T-cell (primary cell): ENCODE measurements around the gene RUBCN. TPM values are rescaled to one million over a fixed set of nuclear protein-coding genes. Genes with fewer than 3 reads are reported as not detected.

Experiments used
- ATAC-seq, 4 experiments: fragments of 200-7000 bp in 3 of 4; fragments of 150-1000 bp in 1 of 4; cut with Tn5 transposase; replicated peaks in 1 of 4; 1 replicate in 3 of 4; 2 replicates in 1 of 4; pipeline ENCODE4 v1.10.0; 2021; ENCODE audit warnings: moderate library complexity in 3 of 4, mild to moderate bottlenecking in 2 of 4, moderate number of reproducible peaks in 1 of 4
- CTCF ChIA-PET, 2 donors: fragments of 300-600 bp; sonication (Branson Sonifier 250); formaldehyde crosslinking; loops; one replicate each; lab custom pipeline; 2022; ENCODE audit warnings: antibody characterized with exemption in 2 of 2; lab: Charles Lee
- POLR2A ChIA-PET, 2 donors: fragments of 300-600 bp; sonication (Branson Sonifier 250); formaldehyde crosslinking; loops; one replicate each; lab custom pipeline; 2022; ENCODE audit warnings: antibody characterized with exemption in 2 of 2; lab: Charles Lee
- DNase-seq, 35 experiments: peaks; one replicate each; pipeline versions ENCODE4 v3.0.0 to v3.0.0-alpha.2; 2013 to 2023
- H3K27ac ChIP-seq: one replicate; pipeline ENCODE4 v1.5.1; 2013; ENCODE audit warnings: low read length
- H3K27me3 ChIP-seq, 2 experiments: replicated peaks in 1 of 2; 1 replicate in 1 of 2; 2 replicates in 1 of 2; pipeline versions ENCODE4 v1.6.1 to v1.7.0; 2013; ENCODE audit warnings: low read length in 1 of 2, mixed read lengths in 1 of 2; ENCODE audit not compliant: control insufficient read depth in 2 of 2, insufficient read depth in 2 of 2; ENCODE audit errors: extremely low read depth in 1 of 2
- H3K36me3 ChIP-seq, 2 donors: 1 replicate in 1 of 2; 2 replicates in 1 of 2; pipeline versions ENCODE4 v1.6.1 to v1.7.0; 2013; ENCODE audit warnings: low read length in 1 of 2; ENCODE audit not compliant: control insufficient read depth in 2 of 2, insufficient read depth in 1 of 2; ENCODE audit errors: extremely low read depth in 1 of 2
- H3K4me1 ChIP-seq, 2 experiments: 1 replicate in 1 of 2; 2 replicates in 1 of 2; pipeline versions ENCODE4 v1.6.1 to v1.7.0; 2013; ENCODE audit warnings: low read length in 2 of 2, mixed read lengths in 1 of 2; ENCODE audit not compliant: insufficient read depth in 2 of 2, control insufficient read depth in 1 of 2; ENCODE audit errors: extremely low read depth in 1 of 2
- H3K4me3 ChIP-seq, 2 donors: 1 replicate in 1 of 2; 2 replicates in 1 of 2; pipeline versions ENCODE4 v1.5.1 to v1.7.0; 2013; ENCODE audit warnings: mild to moderate bottlenecking in 2 of 2, low read length in 1 of 2, moderate library complexity in 1 of 2; ENCODE audit not compliant: control insufficient read depth in 1 of 2; ENCODE audit errors: extremely low read depth in 1 of 2
- H3K9me3 ChIP-seq: 2 replicates; pipeline ENCODE4 v1.7.0; 2013
- H3K27ac Mint-ChIP-seq, 2 donors: one replicate each; pipeline ENCODE4 v1.8.0; 2020 to 2021; ENCODE audit warnings: mild to moderate bottlenecking in 2 of 2, mixed read lengths in 2 of 2
- H3K27me3 Mint-ChIP-seq, 2 donors: one replicate each; pipeline ENCODE4 v1.8.0; 2021 to 2022; ENCODE audit warnings: mixed read lengths in 2 of 2
- H3K36me3 Mint-ChIP-seq: one replicate; pipeline ENCODE4 v1.8.0; 2021; ENCODE audit warnings: mixed read lengths
- H3K4me1 Mint-ChIP-seq, 3 donors: one replicate each; pipeline ENCODE4 v1.8.0; 2020 to 2022; ENCODE audit warnings: mixed read lengths in 3 of 3, mild to moderate bottlenecking in 1 of 3
- H3K4me3 Mint-ChIP-seq, 3 donors: one replicate each; pipeline ENCODE4 v1.8.0; 2020 to 2022; ENCODE audit warnings: mild to moderate bottlenecking in 3 of 3, mixed read lengths in 3 of 3, moderate library complexity in 3 of 3
- H3K9me3 Mint-ChIP-seq, 3 donors: one replicate each; pipeline ENCODE4 v1.8.0; 2020 to 2022; ENCODE audit warnings: mixed read lengths in 3 of 3
- WGBS: methylation state at CpG from one replicate; pipeline ENCODE4 v1.1.5; 2013; ENCODE audit warnings: missing lambda C conversion rate; ENCODE audit not compliant: insufficient coverage; 5-methylcytosine and 5-hydroxymethylcytosine counted together
- total RNA-seq, 35 experiments: library from RNA in 6 of 35; stranded (reverse) in 6 of 35; fragments of 120-200 nt in 1 of 35; gene quantifications; one replicate each; pipeline versions ENCODE4 v1.2.1 to v1.2.4 and lab custom pipeline; 2013 to 2026

Gene RUBCN
- total RNA-seq, 5 donors from 2014 or later (not counting 1 experiment from before 2014, with no cell fraction given): 40.3 to 73.5 (median 64.7) TPM

DNA sequence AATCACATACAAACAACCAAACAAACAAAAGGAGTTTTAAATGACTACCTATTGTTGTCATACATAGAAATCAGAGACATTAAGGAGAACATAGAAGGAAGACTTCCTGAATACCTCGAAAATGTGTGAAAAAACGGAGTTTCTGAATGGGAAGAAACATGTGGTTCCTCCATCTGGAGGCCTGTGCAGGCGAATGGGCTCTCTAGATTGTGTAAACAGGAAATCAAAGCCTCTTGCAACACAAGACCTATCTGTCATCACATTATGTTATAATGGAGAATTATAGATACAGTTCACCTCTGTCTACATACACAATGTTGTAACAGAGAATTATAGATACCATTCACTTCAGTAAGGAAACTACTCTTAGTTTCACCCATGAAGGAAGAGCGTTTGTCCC, 44.1 kb downstream of the RUBCN start:
- no peak overlapping the region for H3K4me3 Mint-ChIP-seq
- H3K9me3 Mint-ChIP-seq: no peaks in the 10 kb centered on the region
- ChIA-PET POLR2A (no interaction called here), CTCF (no interaction called here)
- H3K4me3 ChIP-seq: no peak overlapping the region
- H3K27ac ChIP-seq: no peak overlapping the region
- DNase-seq: no peak
- no peaks in the 10 kb centered on the region for H3K9me3 ChIP-seq
- H3K36me3 Mint-ChIP-seq: peaks cover 72% of the 10 kb centered on the region
- no peak for ATAC-seq
- WGBS: 80% methylated on average over 2 of the region's 4 CpGs
- H3K36me3 ChIP-seq: peaks cover 10 to 78% of the 10 kb centered on the region in 2 donors
- no peaks in the 10 kb centered on the region for H3K27me3 ChIP-seq
- no peaks in the 10 kb centered on the region for H3K4me1 ChIP-seq
- peak overlapping the region in 1 of 2 donors; percentile 9 for H3K27ac Mint-ChIP-seq
- H3K4me1 Mint-ChIP-seq: no peaks in the 10 kb centered on the region
- no peaks in the 10 kb centered on the region for H3K27me3 Mint-ChIP-seq

DNA sequence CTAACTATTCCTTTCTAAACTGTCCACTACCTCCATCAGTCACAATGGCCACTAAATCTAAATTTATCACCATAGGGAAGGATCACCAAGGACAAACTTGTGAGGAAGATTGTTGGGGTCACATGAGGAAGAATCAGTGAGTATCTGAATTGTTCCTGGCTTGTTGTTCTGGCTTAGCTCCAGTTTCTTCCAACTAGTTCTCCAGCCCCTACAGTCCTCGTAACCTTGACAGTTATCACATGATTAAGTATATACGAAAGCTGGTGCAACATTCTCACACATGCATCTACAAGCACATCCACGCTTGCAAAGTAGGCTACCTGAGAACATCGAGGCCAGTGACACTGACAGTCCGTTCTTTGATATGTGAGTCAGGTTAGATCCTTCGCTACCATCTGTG, 46.0 kb downstream of the RUBCN start:
- DNase-seq (no peak), ATAC-seq (no peak)
- H3K4me3 ChIP-seq: no peak overlapping the region
- Mint-ChIP-seq H3K36me3 (peaks cover 64% of the 10 kb centered on the region), H3K4me1 (no peaks in the 10 kb centered on the region), H3K9me3 (no peaks in the 10 kb centered on the region), H3K27me3 (no peaks in the 10 kb centered on the region), H3K4me3 (no peak overlapping the region), H3K27ac (no peak overlapping the region)
- H3K27ac ChIP-seq: no peak overlapping the region
- no peaks in the 10 kb centered on the region for H3K9me3 ChIP-seq
- POLR2A ChIA-PET: no interaction called here
- no peaks in the 10 kb centered on the region for H3K4me1 ChIP-seq
- peaks cover 13 to 65% of the 10 kb centered on the region in 2 donors for H3K36me3 ChIP-seq
- no peaks in the 10 kb centered on the region for H3K27me3 ChIP-seq
- 80% methylated on average over 1 of the region's 6 CpGs for WGBS
- CTCF ChIA-PET: no interaction called here

DNA sequence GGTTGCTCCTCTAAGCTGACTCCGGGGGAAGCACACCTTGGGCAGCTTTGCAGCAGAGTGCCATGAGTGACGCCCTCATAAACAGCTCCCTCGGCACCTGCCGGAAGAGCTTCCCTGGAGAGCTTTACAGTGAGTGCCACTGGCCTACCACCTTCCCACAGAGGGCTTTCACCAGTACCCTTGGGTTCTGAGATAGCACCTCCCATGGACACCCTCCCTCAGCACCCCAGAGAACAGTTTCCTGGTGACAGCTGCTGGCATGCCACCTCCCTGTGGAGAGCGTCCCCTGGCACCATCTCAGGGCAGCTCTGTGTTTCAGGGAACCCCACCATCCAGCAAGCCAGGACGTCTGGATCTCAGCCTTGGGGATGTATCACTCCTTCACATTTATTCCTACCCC, 49.1 kb downstream of the RUBCN start:
- Histone ChIP-seq H3K27me3 (no peaks in the 10 kb centered on the region), H3K9me3 (no peaks in the 10 kb centered on the region), H3K27ac (no peak overlapping the region), H3K36me3 (peaks cover 8 to 52% of the 10 kb centered on the region in 2 donors), H3K4me3 (no peak overlapping the region), H3K4me1 (no peaks in the 10 kb centered on the region)
- POLR2A ChIA-PET: no interaction called here
- Mint-ChIP-seq H3K27me3 (no peaks in the 10 kb centered on the region), H3K27ac (no peak overlapping the region), H3K9me3 (no peaks in the 10 kb centered on the region), H3K4me3 (no peak overlapping the region), H3K4me1 (no peaks in the 10 kb centered on the region), H3K36me3 (peaks cover 48% of the 10 kb centered on the region)
- DNase-seq: no peak
- CTCF ChIA-PET: interaction anchor here in 1 of 2 donors (0.7 kb wide), 1 partner anchor 13 kb away, joined by 4 read pairs; no protein-coding TSS in a partner anchor
- 92% methylated on average over 6 of the region's 6 CpGs for WGBS
- ATAC-seq: no peak

DNA sequence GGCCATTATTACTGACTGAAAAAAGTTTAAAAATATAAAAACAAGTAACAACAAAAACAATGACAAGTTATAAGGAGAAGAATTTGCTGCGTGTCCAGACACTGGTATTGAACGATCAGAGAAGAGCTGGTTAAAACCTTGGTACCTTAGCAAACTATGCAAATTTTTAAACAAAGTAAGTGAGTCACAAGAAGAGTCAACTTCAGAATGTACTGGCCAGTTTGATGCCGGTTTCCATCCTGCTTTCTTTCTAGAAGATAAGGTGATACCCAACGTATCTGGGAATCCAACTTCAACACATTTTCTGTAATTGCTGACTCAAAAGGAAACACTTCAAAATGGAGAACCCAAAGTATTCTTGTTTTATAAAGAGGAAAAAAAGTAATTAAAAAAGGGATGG, 49.8 kb downstream of the RUBCN start:
- ATAC-seq (no peak), DNase-seq (no peak)
- Mint-ChIP-seq H3K36me3 (peaks cover 49% of the 10 kb centered on the region), H3K27ac (no peak overlapping the region), H3K27me3 (no peaks in the 10 kb centered on the region), H3K4me3 (no peak overlapping the region), H3K4me1 (no peaks in the 10 kb centered on the region), H3K9me3 (no peaks in the 10 kb centered on the region)
- Histone ChIP-seq H3K9me3 (no peaks in the 10 kb centered on the region), H3K27me3 (no peaks in the 10 kb centered on the region), H3K27ac (no peak overlapping the region), H3K4me3 (no peak overlapping the region), H3K36me3 (peaks cover 8 to 52% of the 10 kb centered on the region in 2 donors), H3K4me1 (no peaks in the 10 kb centered on the region)
- ChIA-PET CTCF (interaction anchor here in 1 of 2 donors (0.7 kb wide), 1 partner anchor 14 kb away, joined by 4 read pairs; no protein-coding TSS in a partner anchor), POLR2A (no interaction called here)
- 88% methylated on average over 2 of the region's 4 CpGs for WGBS

DNA sequence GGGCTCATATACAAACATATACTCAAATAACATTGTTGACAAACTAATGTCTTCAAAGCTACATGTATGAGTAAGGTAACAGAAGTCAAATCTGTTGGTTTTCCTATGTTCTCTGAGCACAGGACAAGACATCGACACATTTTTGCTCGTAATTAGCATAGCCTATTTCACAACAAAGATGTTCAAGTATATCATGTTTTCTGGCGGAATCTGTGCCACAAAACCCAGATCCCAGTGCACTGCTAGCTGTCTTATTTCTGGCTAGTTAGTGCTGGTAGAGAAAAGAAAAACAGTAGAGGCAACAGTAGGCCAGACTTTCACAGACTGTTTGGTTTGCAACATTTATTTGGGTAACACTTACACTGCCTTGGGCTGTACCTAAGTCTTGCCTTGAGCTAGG, 51.2 kb downstream of the RUBCN start:
- Mint-ChIP-seq H3K9me3 (no peaks in the 10 kb centered on the region), H3K27me3 (no peaks in the 10 kb centered on the region), H3K36me3 (peaks cover 42% of the 10 kb centered on the region), H3K27ac (peak overlapping the region in 1 of 2 donors; percentile 6), H3K4me1 (no peaks in the 10 kb centered on the region), H3K4me3 (no peak overlapping the region)
- H3K36me3 ChIP-seq: peaks cover 15 to 51% of the 10 kb centered on the region in 2 donors
- DNase-seq: no peak
- no CpG with 5 or more reads among the region's 3 CpGs for WGBS
- H3K27ac ChIP-seq: no peak overlapping the region
- ATAC-seq: no peak
- no peaks in the 10 kb centered on the region for H3K27me3 ChIP-seq
- H3K9me3 ChIP-seq: no peaks in the 10 kb centered on the region
- no peak overlapping the region for H3K4me3 ChIP-seq
- H3K4me1 ChIP-seq: no peaks in the 10 kb centered on the region
- POLR2A ChIA-PET: no interaction called here
- CTCF ChIA-PET: interaction anchor here in 1 of 2 donors (0.7 kb wide), 1 partner anchor 8 kb away, joined by 3 read pairs; no protein-coding TSS in a partner anchor

DNA sequence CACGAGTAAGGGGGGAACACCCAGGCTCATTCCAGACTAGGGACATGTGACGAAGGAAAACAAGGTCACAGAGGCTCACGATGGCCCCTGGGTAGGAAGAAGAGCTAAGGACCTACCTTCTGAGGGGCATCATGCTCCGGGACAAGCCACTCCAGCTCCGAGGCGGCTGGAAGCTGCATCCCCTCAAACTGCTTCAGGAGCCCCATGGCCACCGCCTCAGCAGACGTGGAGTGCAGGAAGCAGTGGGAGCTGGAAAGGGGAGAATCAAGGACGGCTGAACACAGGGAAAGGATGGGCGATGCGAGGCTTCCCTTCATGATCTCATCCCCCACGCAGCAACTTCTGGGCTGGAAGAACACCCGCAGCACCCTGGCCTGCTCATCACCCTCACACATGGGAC, 53.5 kb downstream of the RUBCN start:
- no peak overlapping the region for H3K27ac ChIP-seq
- no peaks in the 10 kb centered on the region for H3K4me1 ChIP-seq
- no peaks in the 10 kb centered on the region for H3K9me3 ChIP-seq
- POLR2A ChIA-PET: no interaction called here
- CTCF ChIA-PET: interaction anchor here in 1 of 2 donors (0.5 kb wide), 1 partner anchor 125 kb away, joined by 3 read pairs; no protein-coding TSS in a partner anchor
- DNase-seq (no peak), ATAC-seq (no peak)
- WGBS: 88% methylated on average over 5 of the region's 13 CpGs
- peaks cover 15 to 40% of the 10 kb centered on the region in 2 donors for H3K36me3 ChIP-seq
- Mint-ChIP-seq H3K27ac (no peak overlapping the region), H3K27me3 (no peaks in the 10 kb centered on the region), H3K4me3 (no peak overlapping the region), H3K4me1 (no peaks in the 10 kb centered on the region), H3K9me3 (no peaks in the 10 kb centered on the region), H3K36me3 (peaks cover 34% of the 10 kb centered on the region)
- H3K4me3 ChIP-seq: no peak overlapping the region
- H3K27me3 ChIP-seq: no peaks in the 10 kb centered on the region

DNA sequence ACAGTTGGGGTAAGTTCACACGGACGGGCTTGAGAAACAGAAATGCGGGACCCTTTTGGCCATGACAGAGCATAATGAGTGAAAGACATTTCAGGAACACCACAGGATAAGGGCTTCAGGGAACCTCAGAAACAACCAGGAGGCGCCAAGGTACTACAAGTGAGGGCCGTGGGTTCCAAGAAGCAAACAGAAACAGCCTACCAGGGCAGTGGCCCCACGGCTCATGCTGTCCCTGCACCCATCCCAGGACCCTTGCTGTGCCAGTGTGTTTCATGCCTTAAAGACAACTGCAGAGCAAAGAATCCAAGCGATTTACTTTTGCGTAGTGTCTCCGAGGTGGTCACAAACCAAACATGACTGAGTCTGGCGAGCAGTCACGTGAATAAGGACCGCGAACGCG, 54.0 kb downstream of the RUBCN start:
- no peak overlapping the region for H3K4me3 Mint-ChIP-seq
- H3K9me3 Mint-ChIP-seq: no peaks in the 10 kb centered on the region
- Histone ChIP-seq H3K27me3 (no peaks in the 10 kb centered on the region), H3K4me3 (no peak overlapping the region), H3K36me3 (peaks cover 13 to 40% of the 10 kb centered on the region in 2 donors), H3K27ac (no peak overlapping the region), H3K9me3 (no peaks in the 10 kb centered on the region), H3K4me1 (no peaks in the 10 kb centered on the region)
- H3K27me3 Mint-ChIP-seq: no peaks in the 10 kb centered on the region
- ChIA-PET POLR2A (no interaction called here), CTCF (no interaction called here)
- peaks cover 34% of the 10 kb centered on the region for H3K36me3 Mint-ChIP-seq
- ATAC-seq: no peak
- WGBS: 98% methylated on average over 15 of the region's 15 CpGs
- H3K27ac Mint-ChIP-seq: no peak overlapping the region
- peak in 1 of 35 experiments; percentile 6 for DNase-seq
- no peaks in the 10 kb centered on the region for H3K4me1 Mint-ChIP-seq
